Vein endothelial cell (primary cell): ENCODE measurements around the gene LEFTY2. TPM values are rescaled to one million over a fixed set of nuclear protein-coding genes. Genes with fewer than 3 reads are reported as not detected.

Source experiments
- small RNA-seq: library from RNA; depleted of rRNA; stranded (forward); fragments of <200 nt; gene quantifications from one replicate; pipeline ENCODE3, GENCODE V24; 2012
- total RNA-seq: library from RNA; depleted of rRNA; stranded (reverse); fragments of >200 nt; gene quantifications from 2 replicates; pipeline ENCODE4 v1.2.3, GENCODE V29; 2012

LEFTY2 gene, protein sequence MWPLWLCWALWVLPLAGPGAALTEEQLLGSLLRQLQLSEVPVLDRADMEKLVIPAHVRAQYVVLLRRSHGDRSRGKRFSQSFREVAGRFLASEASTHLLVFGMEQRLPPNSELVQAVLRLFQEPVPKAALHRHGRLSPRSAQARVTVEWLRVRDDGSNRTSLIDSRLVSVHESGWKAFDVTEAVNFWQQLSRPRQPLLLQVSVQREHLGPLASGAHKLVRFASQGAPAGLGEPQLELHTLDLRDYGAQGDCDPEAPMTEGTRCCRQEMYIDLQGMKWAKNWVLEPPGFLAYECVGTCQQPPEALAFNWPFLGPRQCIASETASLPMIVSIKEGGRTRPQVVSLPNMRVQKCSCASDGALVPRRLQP
- total RNA-seq = under 0.01 and 0.10 TPM in 2 replicates

DNA sequence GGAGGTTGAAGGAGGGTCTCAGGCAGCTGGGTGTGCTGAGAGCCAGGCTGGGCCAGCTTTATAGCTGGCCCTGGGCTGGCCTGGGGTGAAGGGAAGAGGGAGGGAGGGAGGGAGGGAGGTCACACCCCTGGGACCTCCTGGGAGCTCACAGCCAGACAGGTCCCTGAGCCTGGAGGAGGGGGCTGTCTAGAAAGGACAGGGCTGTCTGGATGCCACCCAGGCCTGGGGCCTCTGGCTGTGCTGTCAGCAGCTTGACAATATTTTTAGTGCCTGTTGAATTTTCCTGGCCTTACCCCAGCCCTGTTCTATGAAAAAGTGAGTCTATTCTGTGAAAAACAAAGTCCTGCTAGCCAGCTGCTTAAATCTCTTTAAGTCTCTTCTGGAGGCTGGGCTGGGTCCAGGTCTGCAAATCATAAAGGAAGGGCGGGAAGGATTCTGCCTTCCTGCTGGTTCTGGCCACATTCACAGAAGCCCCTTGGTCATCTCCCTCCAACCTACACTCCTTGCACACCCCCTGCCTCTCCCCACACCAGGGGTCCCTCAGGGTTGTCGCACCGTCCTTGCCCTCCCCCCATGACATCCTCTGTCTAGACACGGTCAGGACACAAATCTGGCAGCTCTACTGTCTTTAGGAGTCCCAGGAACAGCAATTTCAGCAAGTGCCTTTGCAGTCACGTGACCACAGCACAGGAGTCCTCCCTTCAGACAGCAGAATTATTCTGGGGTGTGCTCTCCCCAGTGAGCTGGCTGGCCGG is at the start of gene LEFTY2:
Gene LEFTY2, minus strand, starts transcription at position 34 of the 755 bp plus-strand sequence. CDS start 80 bp downstream, outside the sequence.

DNA sequence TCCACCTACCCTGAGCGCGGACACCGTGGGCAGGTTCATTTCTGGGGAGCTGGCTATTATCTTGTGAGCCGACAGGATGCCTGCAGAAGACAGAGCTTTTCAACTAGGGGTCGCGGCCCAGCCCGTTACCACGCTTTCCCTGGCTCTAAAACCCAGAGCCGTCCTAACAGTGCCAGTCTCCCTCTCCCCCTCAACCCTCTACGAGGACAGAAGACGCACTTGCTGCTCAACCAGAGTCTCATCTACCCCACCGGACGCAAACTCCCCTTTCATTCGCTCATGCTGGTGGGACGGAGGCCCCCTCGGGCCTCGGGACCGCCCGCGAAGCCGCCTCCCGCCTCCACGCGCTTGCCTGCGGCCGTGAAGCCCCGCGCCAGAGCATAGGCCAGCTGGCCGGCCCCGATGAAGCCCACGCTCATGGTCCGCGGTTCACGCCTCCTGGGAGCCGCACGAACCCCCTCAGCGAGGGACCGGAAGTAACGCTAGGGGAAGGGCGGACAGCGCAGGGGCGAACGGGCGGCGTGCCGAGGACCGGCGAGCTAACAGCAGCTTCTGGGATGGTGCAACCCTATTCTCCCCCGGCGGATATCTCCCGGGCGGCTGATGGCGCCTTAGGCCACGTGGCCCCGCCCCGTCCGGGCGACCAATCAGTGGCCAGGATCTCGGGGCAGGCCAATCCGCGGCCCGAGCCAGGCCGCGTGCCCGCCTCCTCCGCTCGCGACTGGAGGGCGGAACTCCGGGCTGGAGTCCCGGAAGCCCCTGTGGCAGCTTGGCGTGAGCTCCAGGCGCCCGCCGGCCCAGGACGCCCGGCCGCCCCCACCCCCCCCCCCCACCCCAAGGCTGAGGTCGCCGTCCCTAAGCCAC is 17.1 kb downstream of the LEFTY2 start, which contains the start of gene PYCR2:
Gene PYCR2, minus strand, starts transcription at position 559 of the 864 bp plus-strand sequence. Its CDS starts 140 bp downstream, at position 419.

DNA sequence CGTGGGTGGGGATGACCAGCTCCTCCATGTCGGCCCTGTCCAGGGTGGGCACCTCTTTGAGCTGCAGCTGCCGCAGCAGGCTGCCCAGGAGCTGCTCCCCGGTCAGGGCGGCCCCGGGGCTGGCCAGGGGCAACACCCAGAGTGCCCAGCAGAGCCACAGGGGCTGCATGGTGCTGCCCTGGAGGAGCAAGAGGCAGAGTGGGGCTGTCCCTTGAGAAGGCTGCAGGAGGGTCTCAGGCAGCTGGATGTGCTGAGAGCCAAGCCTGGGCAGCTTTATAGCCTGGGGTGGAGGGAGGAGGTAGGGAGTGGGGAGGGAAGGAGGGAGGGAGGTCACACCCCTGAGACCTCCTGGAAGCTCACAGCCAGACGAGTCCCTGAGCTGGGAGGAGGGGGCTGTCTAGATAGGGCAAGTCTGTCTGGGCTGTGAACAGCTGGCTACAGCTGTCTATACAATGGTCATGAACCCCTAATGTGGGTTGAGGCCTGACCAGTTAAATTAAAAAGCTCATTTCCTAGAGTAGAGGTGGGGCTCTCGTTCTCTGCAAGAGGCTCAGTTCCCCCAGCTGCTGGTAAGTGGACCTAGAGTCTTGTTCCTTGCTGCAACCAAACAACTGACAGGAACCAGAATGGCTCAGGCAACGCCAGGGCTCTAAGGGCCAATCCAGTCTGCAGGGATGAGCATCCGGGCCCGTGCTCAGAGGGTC is 52.0 kb downstream of the LEFTY2 start, which contains the start of gene LEFTY1:
Gene LEFTY1, minus strand, starts transcription at position 249 of the 704 bp plus-strand sequence. Its CDS starts 80 bp downstream, at position 169.

Small RNA genes lying within 50 kb of the gene (small RNA-seq; reads per million reads assigned to genes)
- gene AL117348.1 = not detected
- gene NDUFA3P3 = not detected

Other genes with a start within 250 kb of the LEFTY2 start
- 200 and 281 TPM in 2 replicates for gene SRP9, start 163.4 kb downstream of the LEFTY2 start, total RNA-seq
- 22.7 and 34.6 TPM in 2 replicates for gene EPHX1, start 131.1 kb downstream of the LEFTY2 start, total RNA-seq
- 16.3 and 22.6 TPM in 2 replicates for gene TMEM63A, start 58.8 kb downstream of the LEFTY2 start, total RNA-seq
- gene LEFTY1, start 52.1 kb downstream of the LEFTY2 start, total RNA-seq = not detected in 2 replicates
- 42.1 and 43.4 TPM in 2 replicates for gene PYCR2, start 17.0 kb downstream of the LEFTY2 start, total RNA-seq
- gene SDE2, start 58.1 kb upstream of the LEFTY2 start, total RNA-seq = 21.2 and 24.1 TPM in 2 replicates
- 233 and 273 TPM in 2 replicates for gene H3-3A, start 121.5 kb upstream of the LEFTY2 start, total RNA-seq
- 36.3 and 38.7 TPM in 2 replicates for gene ACBD3, start 245.5 kb upstream of the LEFTY2 start, total RNA-seq